NB4 (cell line): Measurements from ENCODE around the gene MXI1.

Experiments used
- CTCF ChIP-seq: IDR thresholded peaks from one replicate; pipeline ENCODE4 v1.5.1; 2012; ENCODE audit warnings: low read depth, low read length
- POLR2A ChIP-seq: IDR thresholded peaks from 2 replicates; pipeline ENCODE4 v1.6.1; 2011; ENCODE audit warnings: mild to moderate bottlenecking; ENCODE audit not compliant: insufficient read length; ENCODE audit errors: extremely low read depth
- TF ChIP-seq, protein P1 (sequence below): IDR thresholded peaks from 2 replicates; pipeline ENCODE4 v1.6.1; 2011; ENCODE audit warnings: low read depth, low read length

DNA sequence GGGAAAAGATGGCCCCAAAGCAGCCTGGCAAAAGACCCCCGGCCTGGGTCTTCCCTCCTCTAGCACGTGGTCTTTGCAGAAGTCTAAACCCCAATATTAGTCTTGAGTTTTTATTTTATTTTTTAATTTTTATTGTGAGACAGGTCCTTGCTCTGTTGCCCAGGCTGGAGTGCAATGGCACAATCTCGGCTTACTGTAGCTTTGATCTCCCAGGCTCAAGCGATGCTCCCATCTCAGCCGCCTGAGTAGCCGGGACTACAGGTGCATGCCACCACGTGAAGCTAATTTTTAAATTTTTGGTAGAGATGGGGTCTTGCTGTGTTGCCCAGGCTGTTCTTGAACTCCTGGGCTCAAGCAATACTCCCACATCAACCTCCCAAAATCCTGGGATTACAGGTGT lies 40.3 kb upstream of the MXI1 start:
- no peak for TF ChIP-seq CTCF
- TF ChIP-seq, protein P1, sequence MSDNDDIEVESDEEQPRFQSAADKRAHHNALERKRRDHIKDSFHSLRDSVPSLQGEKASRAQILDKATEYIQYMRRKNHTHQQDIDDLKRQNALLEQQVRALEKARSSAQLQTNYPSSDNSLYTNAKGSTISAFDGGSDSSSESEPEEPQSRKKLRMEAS, result no peak
- no peak for TF ChIP-seq POLR2A
